HL-60 (cell line): Measurements from ENCODE around the gene SLC7A7.

Source experiments
- DNase-seq, 2 experiments: peaks; one replicate each; pipeline ENCODE4 v3.0.0-alpha.2; 2010 to 2020; ENCODE audit warnings: low read depth in 1 of 2, low spot score in 1 of 2
- H3K27ac ChIP-seq: fragments of 250-450 bp; sonication (Bioruptor Pico); replicated peaks from 2 replicates; pipeline ENCODE4 v1.5.1; 2020; ENCODE audit warnings: mild to moderate bottlenecking, moderate library complexity
- H3K27me3 ChIP-seq: fragments of 250-450 bp; sonication (Bioruptor Pico); 2 replicates; pipeline ENCODE4 v1.5.1; 2021; ENCODE audit warnings: mild to moderate bottlenecking, moderate library complexity; ENCODE audit not compliant: insufficient read depth, poor library complexity, severe bottlenecking
- H3K4me3 ChIP-seq: replicated peaks from 2 replicates; pipeline ENCODE4 v1.5.1; 2011; ENCODE audit warnings: mild to moderate bottlenecking, control low read depth, low read length; ENCODE audit not compliant: insufficient read depth
- CTCF ChIP-seq: IDR thresholded peaks from one replicate; pipeline ENCODE4 v1.5.1; 2011; ENCODE audit warnings: low read length, control low read depth, inconsistent platforms; ENCODE audit not compliant: insufficient read depth
- GABPA ChIP-seq: IDR thresholded peaks from 2 replicates; pipeline ENCODE4 v1.6.1; 2012; ENCODE audit warnings: low read depth
- POLR2AphosphoS5 ChIP-seq: IDR thresholded peaks from 2 replicates; pipeline ENCODE4 v1.6.1; 2012; ENCODE audit warnings: low read depth
- REST ChIP-seq: IDR thresholded peaks from 2 replicates; pipeline ENCODE4 v1.6.1; 2012; ENCODE audit warnings: low read depth; ENCODE audit not compliant: insufficient replicate concordance
- SPI1 ChIP-seq: IDR thresholded peaks from 2 replicates; pipeline ENCODE4 v1.6.1; 2012; ENCODE audit warnings: low read depth, mild to moderate bottlenecking, borderline replicate concordance

Gene SLC7A7

GRCh38 chr14:22723815-22724214 is 91.4 kb downstream of the SLC7A7 start:
- Histone ChIP-seq H3K27me3 (no peaks in the 10 kb centered on the region), H3K4me3 (no peak overlapping the region), H3K27ac (no peak overlapping the region)
- TF ChIP-seq CTCF (no peak), REST (peak; percentile 88), SPI1 (no peak), GABPA (no peak), POLR2AphosphoS5 (no peak)
- DNase-seq: no peak
